Muscle of back (tissue), 11 donors: ENCODE data around the gene ITPR1. TPM values are rescaled to one million over a fixed set of nuclear protein-coding genes. Genes with fewer than 3 reads are reported as not detected.

Source experiments
- DNase-seq, 3 donors: peaks; one replicate each; pipeline versions ENCODE4 v3.0.0 to v3.0.0-alpha.2; 2013
- polyA plus RNA-seq, 10 donors: library from polyadenylated mRNA; unstranded; fragments of 120-200 nt; gene quantifications; one replicate each; pipeline ENCODE4 v1.2.1, GENCODE V29; 2013; ENCODE audit not compliant: insufficient read length in 10 of 10

ITPR1 gene
- polyA plus RNA-seq, 10 donors = 16.2 to 25.2 (median 20.5) TPM

GRCh38 chr3:4741106-4741403, 247.9 kb downstream of the ITPR1 start:
- no peak for DNase-seq

GRCh38 chr3:4741404-4742307, 248.5 kb downstream of the ITPR1 start:
- peak; percentile 40 to 91 (median 66) for DNase-seq

DNA sequence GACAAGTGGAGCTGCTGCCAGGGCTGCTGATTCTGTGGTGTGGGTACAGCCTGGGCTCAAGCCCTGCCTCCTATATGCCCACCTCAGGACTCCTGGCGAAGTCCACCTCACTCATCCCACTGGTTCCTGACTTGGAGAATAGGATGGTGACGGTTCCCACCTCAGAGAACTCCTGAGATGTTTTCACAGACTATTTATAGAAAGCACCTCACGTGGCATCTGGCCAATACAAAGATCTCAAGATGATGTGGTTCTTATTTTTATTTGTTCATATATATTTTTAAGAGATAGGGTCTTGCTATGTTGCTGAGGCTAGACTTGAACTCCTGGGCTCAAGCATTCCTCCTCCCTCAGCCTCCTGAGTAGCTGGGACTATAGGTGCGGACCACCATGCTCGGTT, 249.2 kb downstream of the ITPR1 start:
- no peak for DNase-seq

DNA sequence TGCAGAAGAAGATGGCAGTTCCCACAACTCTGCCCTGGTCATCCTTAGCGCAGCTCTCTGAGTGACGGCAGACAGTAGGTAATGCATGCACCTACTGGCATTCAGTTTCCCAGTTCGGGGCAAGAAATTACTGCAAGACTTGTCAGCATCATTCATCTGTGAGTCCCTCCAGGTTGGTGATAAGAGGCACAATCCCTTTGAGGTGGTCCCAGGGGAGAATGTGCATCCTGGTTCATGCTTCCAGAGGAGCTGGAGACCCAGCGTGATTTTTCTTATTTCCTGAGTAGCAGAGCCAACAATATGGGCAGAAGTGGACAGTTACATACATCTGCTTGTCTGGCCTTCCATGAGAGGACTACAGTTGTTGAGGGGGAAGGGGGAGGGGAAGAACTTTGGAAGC, 250.2 kb downstream of the ITPR1 start:
- DNase-seq = no peak

GRCh38 chr3:4744405-4745234, 251.5 kb downstream of the ITPR1 start:
- DNase-seq = no peak

DNA sequence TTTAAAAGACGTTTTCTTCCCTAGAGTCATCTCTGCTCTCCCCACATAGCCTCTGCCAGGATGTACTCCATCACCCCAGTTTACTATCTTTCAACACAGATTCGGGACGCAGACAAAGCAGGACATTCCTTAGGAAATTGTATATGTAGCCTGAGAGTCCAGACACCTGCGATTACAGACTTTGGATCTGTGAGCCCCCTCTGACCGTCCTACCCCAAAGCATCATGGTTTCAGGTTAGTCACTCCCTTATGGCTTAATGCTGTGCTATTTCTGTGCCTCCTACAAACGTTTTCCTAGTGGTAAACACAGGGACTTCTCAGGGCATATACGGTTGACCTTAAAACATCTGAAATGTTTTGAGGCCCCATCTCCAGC, 252.1 kb downstream of the ITPR1 start:
- DNase-seq = no peak

DNA sequence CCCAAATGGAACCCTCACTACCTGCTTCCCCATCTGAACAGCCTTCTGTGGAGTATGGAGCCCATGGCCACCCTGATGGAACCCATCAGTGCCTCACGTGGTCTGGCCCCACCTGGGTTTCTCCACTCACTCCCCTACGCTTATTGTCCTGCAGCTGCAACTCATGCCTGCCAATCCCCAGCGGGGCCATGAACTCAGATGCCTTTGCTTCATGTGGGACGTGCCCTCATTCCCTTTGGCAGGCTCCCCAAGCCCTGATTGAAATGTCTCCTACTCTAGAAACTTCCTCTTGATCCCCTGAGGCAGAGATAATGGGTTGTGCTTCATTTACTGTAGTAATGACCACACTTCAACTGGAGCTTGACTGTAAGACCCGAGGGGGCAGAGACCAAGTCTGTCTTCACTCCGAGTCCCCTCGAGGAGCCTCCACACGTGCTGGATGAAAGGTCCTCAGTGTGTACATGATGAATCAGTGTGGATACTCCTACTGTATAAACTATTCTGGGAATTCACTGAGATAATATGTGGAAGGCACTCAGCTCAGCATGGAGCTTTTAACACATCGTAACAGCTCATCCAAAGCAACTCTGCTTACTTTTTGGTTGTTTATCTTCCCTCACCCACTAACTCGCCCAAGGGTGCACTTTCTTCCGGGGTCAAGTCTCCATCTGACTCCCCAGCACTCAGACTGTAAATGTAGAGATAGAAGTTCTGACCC, 253.3 kb downstream of the ITPR1 start:
- no peak for DNase-seq

DNA sequence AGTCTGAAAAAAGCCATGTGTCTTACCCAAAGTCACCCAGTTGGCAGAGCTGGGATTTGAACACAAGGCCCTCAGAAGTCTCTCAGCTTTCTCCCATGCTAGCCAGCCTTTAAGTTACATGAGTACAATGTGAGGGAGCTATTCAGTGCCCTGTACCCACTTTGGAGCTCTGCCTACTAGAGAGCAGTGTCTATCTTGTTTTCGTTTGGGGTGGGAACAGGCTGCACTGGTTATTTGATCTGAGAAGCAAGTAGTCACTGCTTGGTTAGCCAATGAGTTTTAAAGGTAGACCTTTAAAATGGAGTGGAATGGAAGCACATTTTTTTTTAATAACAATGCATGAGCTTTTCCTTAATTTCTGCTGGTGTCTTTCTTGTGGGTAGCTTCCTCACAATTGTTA, 255.0 kb downstream of the ITPR1 start:
- DNase-seq = no peak

DNA sequence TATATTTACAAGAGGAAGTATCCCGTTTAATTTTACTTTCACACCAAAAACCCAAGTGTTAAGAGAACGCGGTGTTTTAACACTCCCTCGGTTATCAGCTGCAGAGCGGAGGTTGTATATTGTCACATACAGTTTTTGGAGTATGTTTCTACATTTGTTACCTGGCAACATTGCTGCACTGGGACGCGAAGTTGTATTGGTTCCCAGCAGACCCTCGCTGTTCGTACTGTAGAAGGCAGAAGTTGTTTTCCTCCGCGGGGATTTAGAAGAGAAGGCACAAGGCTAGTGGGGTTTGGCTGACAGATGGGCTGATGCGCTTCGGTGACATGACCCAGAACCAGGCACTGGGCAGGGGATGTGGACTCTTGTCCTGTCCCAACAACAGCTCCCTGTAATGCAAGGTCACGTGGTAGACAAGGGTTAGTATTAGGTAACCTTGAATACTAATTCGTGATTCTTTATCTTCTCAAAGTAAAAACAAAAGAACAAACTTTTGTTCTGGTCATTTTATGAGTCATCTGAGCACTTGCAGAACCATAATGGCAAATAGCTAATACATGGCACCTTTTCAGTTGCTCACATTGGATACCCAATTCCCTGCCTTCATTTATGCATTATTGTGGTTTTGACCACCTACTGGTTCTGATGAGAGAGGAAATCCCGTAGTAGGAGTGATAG, 255.7 kb downstream of the ITPR1 start:
- no peak for DNase-seq

DNA sequence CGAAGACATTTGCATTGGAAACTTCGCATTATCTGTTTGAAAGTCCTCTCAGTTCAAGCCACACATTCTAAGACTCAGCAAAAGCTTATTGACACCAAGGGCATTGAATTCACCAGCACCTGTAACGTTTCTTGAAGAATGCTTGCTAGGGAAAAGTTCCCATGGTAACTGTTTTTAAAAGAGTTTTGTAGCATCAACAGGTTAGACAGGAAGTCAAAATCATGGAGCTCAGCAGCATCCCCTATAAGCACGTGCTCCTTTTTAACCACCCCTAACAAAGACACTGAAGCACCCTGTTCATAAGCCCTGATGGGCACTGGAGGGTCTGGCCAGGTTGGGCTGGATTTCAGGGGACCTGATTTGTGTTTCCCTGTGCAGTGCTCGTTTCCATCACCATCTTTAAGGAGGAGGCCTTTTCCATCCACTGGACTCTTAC, 256.4 kb downstream of the ITPR1 start:
- DNase-seq = no peak

DNA sequence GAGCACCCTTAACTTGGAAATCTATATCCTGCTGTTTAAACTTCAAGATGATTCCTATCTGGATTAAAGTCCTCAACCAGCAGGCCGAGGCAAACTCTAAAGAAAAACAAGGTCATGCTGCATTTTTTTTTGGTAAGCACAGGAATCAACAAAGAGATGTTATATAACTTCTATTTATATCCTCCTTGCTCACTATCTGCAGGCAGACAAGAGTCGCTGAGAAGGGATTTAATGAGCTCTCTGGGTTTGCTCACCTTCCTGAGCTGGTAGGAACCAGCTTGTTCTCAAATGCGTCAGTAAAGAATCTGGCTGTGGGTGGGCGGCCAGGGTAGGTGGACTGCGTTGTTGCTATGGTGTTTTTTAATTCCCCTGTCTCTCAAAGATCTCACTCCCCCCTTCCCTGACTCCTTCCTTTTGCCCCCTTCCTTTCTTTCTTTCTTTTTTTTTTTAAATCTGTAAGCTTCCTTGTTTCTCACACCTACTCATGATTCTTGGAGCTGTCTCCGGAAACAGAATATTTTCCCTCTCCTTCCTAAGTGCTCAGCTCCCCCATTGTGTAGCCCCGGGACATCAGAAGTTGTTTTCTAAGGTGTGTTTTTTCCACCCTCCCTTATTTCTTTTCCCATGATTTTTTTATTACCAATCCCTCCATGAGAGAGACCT, 257.3 kb downstream of the ITPR1 start:
- DNase-seq = peak in 1 of 3 donors; percentile 52

GRCh38 chr3:4751029-4751501, 257.9 kb downstream of the ITPR1 start:
- no peak for DNase-seq

DNA sequence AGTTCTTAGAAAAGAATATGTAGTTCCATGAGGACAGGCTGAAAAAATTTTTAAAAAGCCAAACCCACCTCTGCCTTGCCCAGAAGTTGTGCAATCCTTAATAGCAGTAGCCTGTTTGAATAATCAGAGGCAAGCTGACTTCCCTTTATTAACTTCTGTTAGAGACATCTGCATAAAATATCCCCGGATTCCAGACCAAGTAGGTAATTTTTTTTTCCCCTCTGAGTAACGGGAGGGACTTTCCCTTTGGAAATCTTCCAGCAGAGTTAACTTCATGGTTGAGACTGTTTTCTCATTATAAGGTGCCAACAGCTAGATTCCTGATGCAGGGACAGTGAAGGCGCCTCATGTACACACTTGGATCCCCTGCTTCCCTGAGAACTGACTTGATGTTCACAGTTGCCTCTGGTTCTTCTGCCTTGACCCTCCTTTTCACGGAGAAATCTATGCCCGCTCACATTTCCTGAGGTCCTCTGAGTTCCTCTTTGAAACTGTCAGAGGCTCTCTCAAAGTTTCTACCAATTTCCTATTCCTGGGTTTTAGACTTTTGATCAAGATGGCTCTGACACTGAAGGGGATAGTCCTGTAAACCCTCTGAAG, 258.5 kb downstream of the ITPR1 start:
- DNase-seq = peak; percentile 67 to 80 (median 71)

DNA sequence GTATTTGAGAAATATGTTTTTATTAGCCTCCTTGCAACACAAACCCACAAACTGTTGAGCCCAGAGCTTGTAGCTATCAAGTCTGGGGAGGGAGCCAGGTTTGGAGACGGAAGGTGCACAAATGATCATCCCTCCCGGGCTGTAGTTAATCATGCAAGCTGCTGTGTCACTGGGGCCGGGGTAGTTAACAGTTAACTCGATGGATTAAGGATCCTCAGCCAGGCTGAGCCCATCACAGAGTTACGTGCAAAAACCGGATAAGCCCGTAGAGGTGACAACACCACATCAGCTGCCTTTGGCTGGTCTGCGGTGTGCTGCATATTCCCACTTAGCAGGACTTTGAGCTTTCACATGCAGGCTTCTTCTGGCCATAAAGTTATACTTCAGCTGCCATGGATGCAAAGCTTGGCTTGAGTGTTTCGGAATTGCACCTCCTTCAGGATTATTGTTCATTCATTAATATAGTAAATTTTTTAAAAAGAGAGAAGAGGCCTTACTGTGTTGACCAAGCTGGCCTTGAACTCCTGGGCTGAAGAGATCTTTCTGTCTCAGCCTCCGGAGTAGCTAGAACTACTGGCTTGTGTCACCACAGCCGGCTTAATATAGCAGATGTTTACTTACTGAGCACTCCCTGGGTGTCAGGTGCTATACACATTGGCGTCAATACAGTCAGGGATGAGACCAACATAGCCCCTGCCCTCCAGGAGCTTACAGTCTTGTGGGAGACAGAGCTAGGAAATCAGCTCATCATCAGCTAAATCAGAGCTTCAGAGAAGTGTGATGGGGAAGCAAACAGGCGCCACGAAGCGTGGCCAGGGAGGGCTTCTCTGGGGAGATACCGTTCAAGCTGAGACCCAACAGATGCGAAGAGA, 259.3 kb downstream of the ITPR1 start:
- DNase-seq = no peak

DNA sequence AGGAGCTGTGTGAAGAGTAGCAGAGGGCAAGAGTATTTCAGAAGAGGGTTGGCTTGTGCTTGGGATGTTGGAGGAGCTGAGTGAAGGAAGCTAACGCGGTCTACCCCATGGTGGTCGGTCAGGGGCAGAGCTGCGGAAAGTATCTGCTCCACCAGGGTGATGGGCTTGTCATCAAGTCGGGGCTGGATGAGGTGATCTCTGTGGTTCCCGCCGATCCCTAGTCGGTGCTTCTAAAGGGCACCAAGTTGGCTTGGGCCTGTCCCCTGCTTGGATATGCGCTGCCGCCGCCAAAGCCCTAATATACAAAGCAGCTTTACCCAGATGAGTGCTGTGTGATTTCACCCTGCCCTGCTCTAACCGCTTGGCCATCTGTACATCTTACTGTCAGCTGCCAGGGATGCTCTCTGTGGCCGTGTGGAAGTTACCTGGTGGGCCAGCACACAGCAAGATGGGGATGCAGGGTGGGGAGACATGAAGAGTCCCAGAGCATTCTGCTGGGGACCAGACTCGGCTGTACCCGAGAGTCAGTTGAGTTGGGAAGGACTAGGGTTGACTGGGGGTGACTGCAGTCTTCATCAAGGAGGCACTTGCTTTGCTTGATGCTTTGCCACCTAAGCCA, 260.0 kb downstream of the ITPR1 start:
- DNase-seq = no peak

- no peak for DNase-seq
Observed at GRCh38 chr3:4754180-4755086, 261.3 kb downstream of the ITPR1 start.

GRCh38 chr3:4755566-4755965, 262.4 kb downstream of the ITPR1 start:
- DNase-seq = no peak
